WTC11 (cell line): ENCODE data around the gene GPR18. TPM values are rescaled to one million over a fixed set of nuclear protein-coding genes. Genes with fewer than 3 reads are reported as not detected.

Experiments
- ATAC-seq: fragments of 200-7000 bp; cut with Tn5 transposase; 2 replicates; pipeline ENCODE4 v1.10.0; 2021; ENCODE audit warnings: mild to moderate bottlenecking, moderate library complexity
- CTCF ChIA-PET: fragments of 300-600 bp; sonication (Branson Sonifier 250); formaldehyde crosslinking; loops from one replicate; lab custom pipeline; 2021; ENCODE audit warnings: antibody characterized with exemption; lab: Charles Lee
- POLR2A ChIA-PET: fragments of 350-600 bp; sonication (Branson Sonifier 250); formaldehyde crosslinking; loops from one replicate; lab custom pipeline; 2021; ENCODE audit warnings: antibody characterized with exemption; lab: Charles Lee
- DNase-seq: peaks from one replicate; pipeline ENCODE4 v3.0.0; 2021; ENCODE audit warnings: low spot score
- H3K27ac Mint-ChIP-seq: 2 replicates; pipeline ENCODE4 v1.8.0; 2021; ENCODE audit warnings: mixed read lengths
- H3K27me3 Mint-ChIP-seq: 2 replicates; pipeline ENCODE4 v1.8.0; 2021; ENCODE audit warnings: low read depth, mild to moderate bottlenecking, moderate library complexity, mixed read lengths
- H3K36me3 Mint-ChIP-seq: 2 replicates; pipeline ENCODE4 v1.8.0; 2021; ENCODE audit warnings: mixed read lengths
- H3K4me1 Mint-ChIP-seq: 2 replicates; pipeline ENCODE4 v1.8.0; 2022; ENCODE audit warnings: mixed read lengths
- H3K4me3 Mint-ChIP-seq: 2 replicates; pipeline ENCODE4 v1.8.0; 2021; ENCODE audit warnings: mild to moderate bottlenecking, moderate library complexity, mixed read lengths
- H3K9me3 Mint-ChIP-seq: 2 replicates; pipeline ENCODE4 v1.8.0; 2021; ENCODE audit warnings: mixed read lengths
- CBFB ChIP-seq: sonication (generic); formaldehyde crosslinking; IDR thresholded peaks from 2 replicates; pipeline ENCODE4 v1.8.1; 2022; ENCODE audit warnings: mild to moderate bottlenecking, low read depth, missing genetic modification reagents
- CREB1 ChIP-seq: sonication (generic); formaldehyde crosslinking; IDR thresholded peaks from 2 replicates; pipeline ENCODE4 v1.8.0; 2023; ENCODE audit warnings: mild to moderate bottlenecking, missing genetic modification reagents
- E2F1 ChIP-seq: sonication (generic); formaldehyde crosslinking; IDR thresholded peaks from 2 replicates; pipeline ENCODE4 v1.8.0; 2022; ENCODE audit warnings: mild to moderate bottlenecking, missing genetic modification reagents
- FOXK1 ChIP-seq: sonication (generic); formaldehyde crosslinking; IDR thresholded peaks from 2 replicates; pipeline ENCODE4 v1.8.0; 2022; ENCODE audit warnings: mild to moderate bottlenecking, moderate library complexity, missing genetic modification reagents
- HMGXB4 ChIP-seq: sonication (generic); formaldehyde crosslinking; IDR thresholded peaks from 2 replicates; pipeline ENCODE4 v1.8.1; 2023; ENCODE audit warnings: mild to moderate bottlenecking, moderate library complexity, missing genetic modification reagents
- JAZF1 ChIP-seq: fragments of 250-450 bp; sonication (Bioruptor Pico); IDR thresholded peaks from 2 replicates; pipeline ENCODE4 v1.9.0; 2021; ENCODE audit warnings: moderate library complexity, mild to moderate bottlenecking, inconsistent platforms
- JUN ChIP-seq: sonication (generic); formaldehyde crosslinking; IDR thresholded peaks from 2 replicates; pipeline ENCODE4 v1.8.0; 2023; ENCODE audit warnings: mild to moderate bottlenecking, missing genetic modification reagents
- MXD4 ChIP-seq: fragments of 250-450 bp; sonication (Bioruptor Pico); IDR thresholded peaks from 2 replicates; pipeline ENCODE4 v1.8.0; 2021; ENCODE audit warnings: mild to moderate bottlenecking, moderate library complexity, borderline replicate concordance
- ZNF281 ChIP-seq: sonication (generic); formaldehyde crosslinking; IDR thresholded peaks from 2 replicates; pipeline ENCODE4 v1.8.0; 2023; ENCODE audit warnings: mild to moderate bottlenecking, missing genetic modification reagents
- ZNF416 ChIP-seq: fragments of 250-450 bp; sonication (Bioruptor Pico); IDR thresholded peaks from 2 replicates; pipeline ENCODE4 v1.9.0; 2021; ENCODE audit warnings: mild to moderate bottlenecking, inconsistent platforms
- ZNF512 ChIP-seq: sonication (generic); formaldehyde crosslinking; IDR thresholded peaks from 2 replicates; pipeline ENCODE4 v1.8.1; 2022; ENCODE audit warnings: missing genetic modification reagents, borderline replicate concordance
- total RNA-seq: library from RNA; stranded (reverse); gene quantifications from 3 replicates; pipeline ENCODE4 v1.2.3, GENCODE V29; 2021
- TF ChIP-seq, protein P1 (sequence below): sonication (generic); formaldehyde crosslinking; IDR thresholded peaks from 2 replicates; pipeline ENCODE4 v1.8.0; 2022; ENCODE audit warnings: missing genetic modification reagents
- TF ChIP-seq, protein P2 (sequence below): sonication (generic); formaldehyde crosslinking; IDR thresholded peaks from 2 replicates; pipeline ENCODE4 v1.8.1; 2023; ENCODE audit warnings: mild to moderate bottlenecking, missing genetic modification reagents

GPR18 gene
- total RNA-seq, 1 experiment from 2014 or later, result 0.09 TPM

- no peak for TF ChIP-seq ZNF512 (CRISPR knock-in tag)
- TF ChIP-seq ZNF281 (CRISPR knock-in tag), result no peak
- TF ChIP-seq, protein P1, sequence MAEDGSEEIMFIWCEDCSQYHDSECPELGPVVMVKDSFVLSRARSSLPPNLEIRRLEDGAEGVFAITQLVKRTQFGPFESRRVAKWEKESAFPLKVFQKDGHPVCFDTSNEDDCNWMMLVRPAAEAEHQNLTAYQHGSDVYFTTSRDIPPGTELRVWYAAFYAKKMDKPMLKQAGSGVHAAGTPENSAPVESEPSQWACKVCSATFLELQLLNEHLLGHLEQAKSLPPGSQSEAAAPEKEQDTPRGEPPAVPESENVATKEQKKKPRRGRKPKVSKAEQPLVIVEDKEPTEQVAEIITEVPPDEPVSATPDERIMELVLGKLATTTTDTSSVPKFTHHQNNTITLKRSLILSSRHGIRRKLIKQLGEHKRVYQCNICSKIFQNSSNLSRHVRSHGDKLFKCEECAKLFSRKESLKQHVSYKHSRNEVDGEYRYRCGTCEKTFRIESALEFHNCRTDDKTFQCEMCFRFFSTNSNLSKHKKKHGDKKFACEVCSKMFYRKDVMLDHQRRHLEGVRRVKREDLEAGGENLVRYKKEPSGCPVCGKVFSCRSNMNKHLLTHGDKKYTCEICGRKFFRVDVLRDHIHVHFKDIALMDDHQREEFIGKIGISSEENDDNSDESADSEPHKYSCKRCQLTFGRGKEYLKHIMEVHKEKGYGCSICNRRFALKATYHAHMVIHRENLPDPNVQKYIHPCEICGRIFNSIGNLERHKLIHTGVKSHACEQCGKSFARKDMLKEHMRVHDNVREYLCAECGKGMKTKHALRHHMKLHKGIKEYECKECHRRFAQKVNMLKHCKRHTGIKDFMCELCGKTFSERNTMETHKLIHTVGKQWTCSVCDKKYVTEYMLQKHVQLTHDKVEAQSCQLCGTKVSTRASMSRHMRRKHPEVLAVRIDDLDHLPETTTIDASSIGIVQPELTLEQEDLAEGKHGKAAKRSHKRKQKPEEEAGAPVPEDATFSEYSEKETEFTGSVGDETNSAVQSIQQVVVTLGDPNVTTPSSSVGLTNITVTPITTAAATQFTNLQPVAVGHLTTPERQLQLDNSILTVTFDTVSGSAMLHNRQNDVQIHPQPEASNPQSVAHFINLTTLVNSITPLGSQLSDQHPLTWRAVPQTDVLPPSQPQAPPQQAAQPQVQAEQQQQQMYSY (CRISPR knock-in tag), result no peak
Observed at GRCh38 chr13:99304541-99304940, 46.4 kb upstream of the GPR18 start (continued).

DNA sequence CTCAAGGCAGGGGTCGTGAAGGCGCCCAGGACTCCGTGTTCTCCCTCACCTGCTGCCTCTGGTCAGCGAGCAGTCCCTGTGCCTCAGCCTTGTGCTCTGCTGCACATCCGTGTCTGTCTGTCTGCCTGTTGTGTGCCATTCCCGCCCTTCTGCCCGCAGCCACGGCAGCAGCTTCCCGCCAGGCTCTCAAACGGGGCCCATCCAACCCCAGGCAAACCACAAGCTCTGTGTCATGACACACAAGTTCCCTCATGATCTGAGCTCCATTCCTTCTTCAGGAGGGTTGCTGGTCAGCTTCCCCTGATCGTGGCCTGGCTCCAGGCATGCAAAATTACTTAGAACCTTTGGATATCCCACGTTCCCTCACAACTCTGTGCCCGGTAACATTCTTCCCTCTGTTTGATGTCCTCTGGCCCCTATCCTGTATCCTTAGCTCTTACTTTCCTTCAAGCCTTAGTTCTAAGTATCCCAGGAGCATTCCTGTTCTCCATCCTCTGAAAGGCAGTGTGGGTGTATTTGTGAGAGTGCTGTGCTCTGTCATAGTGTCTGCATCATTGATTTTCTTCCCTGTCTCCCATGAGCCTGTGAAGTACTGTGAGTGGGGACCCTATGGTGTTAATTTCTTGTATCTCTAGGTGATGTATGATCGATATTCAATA, 45.8 kb upstream of the GPR18 start:
- ChIA-PET POLR2A (no interaction called here), CTCF (interaction anchor here (1.4 kb wide), 1 partner anchor 38 kb away, joined by 3 read pairs; no protein-coding TSS in a partner anchor)
- no peak overlapping the region for H3K27ac Mint-ChIP-seq
- H3K4me1 Mint-ChIP-seq, result peaks cover 12% of the 10 kb centered on the region
- no peaks in the 10 kb centered on the region for H3K27me3 Mint-ChIP-seq
- peaks cover 5% of the 10 kb centered on the region for H3K36me3 Mint-ChIP-seq
- H3K9me3 Mint-ChIP-seq, result no peaks in the 10 kb centered on the region
- H3K4me3 Mint-ChIP-seq, result no peak overlapping the region
- no peak for ATAC-seq
- no peak for DNase-seq
- TF ChIP-seq CBFB, result no peak
- TF ChIP-seq HMGXB4, result no peak
- no peak for TF ChIP-seq E2F1
- no peak for TF ChIP-seq FOXK1 (CRISPR knock-in tag)
- TF ChIP-seq, protein P1 (CRISPR knock-in tag), result no peak
- TF ChIP-seq JUN, result no peak
- TF ChIP-seq MXD4 (CRISPR knock-in tag), result no peak
- no peak for TF ChIP-seq JAZF1 (CRISPR knock-in tag)
- no peak for TF ChIP-seq ZNF416 (CRISPR knock-in tag)
- TF ChIP-seq, protein P2, sequence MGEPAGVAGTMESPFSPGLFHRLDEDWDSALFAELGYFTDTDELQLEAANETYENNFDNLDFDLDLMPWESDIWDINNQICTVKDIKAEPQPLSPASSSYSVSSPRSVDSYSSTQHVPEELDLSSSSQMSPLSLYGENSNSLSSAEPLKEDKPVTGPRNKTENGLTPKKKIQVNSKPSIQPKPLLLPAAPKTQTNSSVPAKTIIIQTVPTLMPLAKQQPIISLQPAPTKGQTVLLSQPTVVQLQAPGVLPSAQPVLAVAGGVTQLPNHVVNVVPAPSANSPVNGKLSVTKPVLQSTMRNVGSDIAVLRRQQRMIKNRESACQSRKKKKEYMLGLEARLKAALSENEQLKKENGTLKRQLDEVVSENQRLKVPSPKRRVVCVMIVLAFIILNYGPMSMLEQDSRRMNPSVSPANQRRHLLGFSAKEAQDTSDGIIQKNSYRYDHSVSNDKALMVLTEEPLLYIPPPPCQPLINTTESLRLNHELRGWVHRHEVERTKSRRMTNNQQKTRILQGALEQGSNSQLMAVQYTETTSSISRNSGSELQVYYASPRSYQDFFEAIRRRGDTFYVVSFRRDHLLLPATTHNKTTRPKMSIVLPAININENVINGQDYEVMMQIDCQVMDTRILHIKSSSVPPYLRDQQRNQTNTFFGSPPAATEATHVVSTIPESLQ, result no peak
- TF ChIP-seq CREB1 (CRISPR knock-in tag), result no peak
